Measurements from ENCODE around the gene FAIM2. TPM values are rescaled to one million over a fixed set of nuclear protein-coding genes. Genes with fewer than 3 reads are reported as not detected.

The FAIM2 gene
- total and polyA plus RNA-seq, 2 experiments from 2014 or later: 0.06 to 0.49 TPM

GRCh38 chr12:49950273-49951251 is 46.9 kb upstream of the FAIM2 start, which contains the start of gene AQP2:
TSS of gene AQP2 (plus strand) at chr12:49950737. CDS start at chr12:49950831, 94 bp downstream.
- H3K36me3 ChIP-seq: no peaks in the 10 kb centered on the region
- no peak for TF ChIP-seq CTCF (IDR thresholded peaks at IDR 0.05; ENCODE audit: low read depth, low read length)
- H3K4me1 ChIP-seq (ENCODE audit: low read depth): no peaks in the 10 kb centered on the region
- peaks cover 4% of the 10 kb centered on the region for H3K27me3 ChIP-seq
- no peak within 1 kb of the TSS for H3K4me3 ChIP-seq
- no peaks in the 10 kb centered on the region for H3K9me3 ChIP-seq (ENCODE audit: low read depth)
- peak in 1 of 2 donors; percentile 64 for DNase-seq (ENCODE audit: low read depth in 1 of 2, low spot score in 1 of 2)
- no peak within 1 kb of the TSS for H3K27ac ChIP-seq

- H3K36me3 ChIP-seq: no peaks in the 10 kb centered on the region
- H3K9me3 ChIP-seq (ENCODE audit: low read depth): no peaks in the 10 kb centered on the region
- no peaks in the 10 kb centered on the region for H3K4me1 ChIP-seq (ENCODE audit: low read depth)
- no peak overlapping the region for H3K4me3 ChIP-seq
- H3K27ac ChIP-seq: no peak overlapping the region
- H3K27me3 ChIP-seq: peaks cover under 1% of the 10 kb centered on the region
- no peak for TF ChIP-seq CTCF (IDR thresholded peaks at IDR 0.05; ENCODE audit: low read depth, low read length)
- no peak for DNase-seq (ENCODE audit: low read depth in 1 of 2, low spot score in 1 of 2)
Measured at GRCh38 chr12:49949866-49950265, 46.2 kb upstream of the FAIM2 start.

- Histone ChIP-seq H3K27me3 (peaks cover 7% of the 10 kb centered on the region), H3K9me3 (ENCODE audit: low read depth) (no peaks in the 10 kb centered on the region), H3K4me1 (ENCODE audit: low read depth) (no peaks in the 10 kb centered on the region), H3K4me3 (no peak overlapping the region), H3K27ac (no peak overlapping the region), H3K36me3 (no peaks in the 10 kb centered on the region)
- TF ChIP-seq CTCF (IDR thresholded peaks at IDR 0.05; ENCODE audit: low read depth, low read length): no peak
- no peak for DNase-seq (ENCODE audit: low read depth in 1 of 2, low spot score in 1 of 2)
Measured at GRCh38 chr12:49948866-49949845, 45.5 kb upstream of the FAIM2 start.

GRCh38 chr12:49947593-49948226 is 44.0 kb upstream of the FAIM2 start:
- Histone ChIP-seq H3K36me3 (no peaks in the 10 kb centered on the region), H3K4me1 (ENCODE audit: low read depth) (no peaks in the 10 kb centered on the region), H3K4me3 (no peak overlapping the region), H3K27ac (no peak overlapping the region), H3K27me3 (peaks cover 7% of the 10 kb centered on the region), H3K9me3 (ENCODE audit: low read depth) (no peaks in the 10 kb centered on the region)
- no peak for TF ChIP-seq CTCF (IDR thresholded peaks at IDR 0.05; ENCODE audit: low read depth, low read length)
- no peak for DNase-seq (ENCODE audit: low read depth in 1 of 2, low spot score in 1 of 2)

GRCh38 chr12:49946497-49946896 is 42.8 kb upstream of the FAIM2 start:
- Histone ChIP-seq H3K36me3 (no peaks in the 10 kb centered on the region), H3K4me3 (no peak overlapping the region), H3K27ac (no peak overlapping the region), H3K9me3 (ENCODE audit: low read depth) (no peaks in the 10 kb centered on the region), H3K27me3 (peaks cover 7% of the 10 kb centered on the region), H3K4me1 (ENCODE audit: low read depth) (no peaks in the 10 kb centered on the region)
- no peak for TF ChIP-seq CTCF (IDR thresholded peaks at IDR 0.05; ENCODE audit: low read depth, low read length)
- no peak for DNase-seq (ENCODE audit: low read depth in 1 of 2, low spot score in 1 of 2)
